SK-N-SH treated with all-trans-retinoic acid at 6 μM for 48 hours (cell line): ENCODE measurements around the gene TMEM147.

ENCODE experiments used
- ATAC-seq: fragments of 200-7000 bp; cut with Tn5 transposase; 3 replicates; pipeline ENCODE4 v1.9.1; 2020; ENCODE audit warnings: mild to moderate bottlenecking, moderate library complexity
- ARNTL ChIP-seq: fragments of 450-650 bp; formaldehyde crosslinking; IDR thresholded peaks from 2 replicates; pipeline ENCODE4 v1.5.0; 2020; ENCODE audit warnings: low read depth, mild to moderate bottlenecking, moderate library complexity, borderline replicate concordance
- BACH2 ChIP-seq: fragments of 250-450 bp; sonication (Bioruptor Pico); IDR thresholded peaks from 2 replicates; pipeline ENCODE4 v1.9.0; 2021; ENCODE audit warnings: mild to moderate bottlenecking, borderline replicate concordance
- CSDC2 ChIP-seq: fragments of 250-450 bp; sonication (Bioruptor Pico); IDR thresholded peaks from 2 replicates; pipeline ENCODE4 v1.5.0; 2020; ENCODE audit warnings: mild to moderate bottlenecking, moderate library complexity
- ESRRG ChIP-seq: fragments of 250-450 bp; sonication (Bioruptor Pico); IDR thresholded peaks from 2 replicates; pipeline ENCODE4 v1.6.1; 2021; ENCODE audit warnings: mild to moderate bottlenecking
- GLIS3 ChIP-seq: fragments of 250-450 bp; sonication (Bioruptor Pico); IDR thresholded peaks from 2 replicates; pipeline ENCODE4 v1.5.0; 2020; ENCODE audit warnings: mild to moderate bottlenecking, moderate library complexity
- ISL1 ChIP-seq: fragments of 250-450 bp; sonication (Bioruptor Pico); IDR thresholded peaks from 2 replicates; pipeline ENCODE4 v2.1.2; 2022; ENCODE audit warnings: mild to moderate bottlenecking, moderate library complexity
- PATZ1 ChIP-seq: fragments of 250-450 bp; sonication (Bioruptor Pico); IDR thresholded peaks from 2 replicates; pipeline ENCODE4 v1.8.0; 2020; ENCODE audit warnings: mild to moderate bottlenecking, moderate library complexity, borderline replicate concordance
- PPARA ChIP-seq: fragments of 250-450 bp; sonication (Bioruptor Pico); IDR thresholded peaks from 2 replicates; pipeline ENCODE4 v1.5.0; 2020; ENCODE audit warnings: mild to moderate bottlenecking, borderline replicate concordance
- RARB ChIP-seq: fragments of 250-450 bp; sonication (Bioruptor Pico); IDR thresholded peaks from 2 replicates; pipeline ENCODE4 v1.8.0; 2021; ENCODE audit warnings: mild to moderate bottlenecking, moderate library complexity
- SNAI2 ChIP-seq: fragments of 250-450 bp; sonication (Bioruptor Pico); IDR thresholded peaks from 2 replicates; pipeline ENCODE4 v1.5.0; 2020; ENCODE audit warnings: mild to moderate bottlenecking, moderate library complexity
- TCF4 ChIP-seq: fragments of 250-450 bp; sonication (Bioruptor Pico); IDR thresholded peaks from 2 replicates; pipeline ENCODE4 v1.8.0; 2021; ENCODE audit warnings: mild to moderate bottlenecking, moderate library complexity, borderline replicate concordance
- TSHZ2 ChIP-seq: fragments of 250-450 bp; sonication (Bioruptor Pico); IDR thresholded peaks from 2 replicates; pipeline ENCODE4 v1.5.0; 2020; ENCODE audit warnings: mild to moderate bottlenecking, moderate library complexity
- ZC3H10 ChIP-seq: fragments of 250-450 bp; sonication (Bioruptor Pico); IDR thresholded peaks from 2 replicates; pipeline ENCODE4 v1.5.1; 2021; ENCODE audit warnings: mild to moderate bottlenecking, moderate library complexity
- ZFP3 ChIP-seq: fragments of 250-450 bp; sonication (Bioruptor Pico); IDR thresholded peaks from 2 replicates; pipeline ENCODE4 v1.5.0; 2020; ENCODE audit warnings: mild to moderate bottlenecking, moderate library complexity
- ZNF565 ChIP-seq: fragments of 450-650 bp; formaldehyde crosslinking; conservative IDR thresholded peaks from 2 replicates; pipeline ENCODE4 v1.5.0; 2020; ENCODE audit warnings: low read depth, mild to moderate bottlenecking, moderate library complexity
- ZNF70 ChIP-seq: fragments of 450-650 bp; formaldehyde crosslinking; IDR thresholded peaks from 2 replicates; pipeline ENCODE4 v1.5.0; 2020; ENCODE audit warnings: mild to moderate bottlenecking, moderate library complexity
- TF ChIP-seq, protein P1 (sequence below): fragments of 250-450 bp; sonication (Bioruptor Pico); IDR thresholded peaks from 2 replicates; pipeline ENCODE4 v1.8.0; 2021; ENCODE audit warnings: low read depth, mild to moderate bottlenecking, moderate library complexity, borderline replicate concordance
- TF ChIP-seq, protein P2 (sequence below): fragments of 250-450 bp; sonication (Bioruptor Pico); IDR thresholded peaks from 2 replicates; pipeline ENCODE4 v1.5.1; 2020; ENCODE audit warnings: low read depth, mild to moderate bottlenecking, moderate library complexity

Gene TMEM147

GRCh38 chr19:35500611-35501010 is 44.8 kb upstream of the TMEM147 start (continued):
- TF ChIP-seq, protein P1, sequence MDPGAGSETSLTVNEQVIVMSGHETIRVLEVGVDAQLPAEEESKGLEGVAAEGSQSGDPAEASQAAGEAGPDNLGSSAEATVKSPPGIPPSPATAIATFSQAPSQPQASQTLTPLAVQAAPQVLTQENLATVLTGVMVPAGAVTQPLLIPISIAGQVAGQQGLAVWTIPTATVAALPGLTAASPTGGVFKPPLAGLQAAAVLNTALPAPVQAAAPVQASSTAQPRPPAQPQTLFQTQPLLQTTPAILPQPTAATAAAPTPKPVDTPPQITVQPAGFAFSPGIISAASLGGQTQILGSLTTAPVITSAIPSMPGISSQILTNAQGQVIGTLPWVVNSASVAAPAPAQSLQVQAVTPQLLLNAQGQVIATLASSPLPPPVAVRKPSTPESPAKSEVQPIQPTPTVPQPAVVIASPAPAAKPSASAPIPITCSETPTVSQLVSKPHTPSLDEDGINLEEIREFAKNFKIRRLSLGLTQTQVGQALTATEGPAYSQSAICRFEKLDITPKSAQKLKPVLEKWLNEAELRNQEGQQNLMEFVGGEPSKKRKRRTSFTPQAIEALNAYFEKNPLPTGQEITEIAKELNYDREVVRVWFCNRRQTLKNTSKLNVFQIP (CRISPR knock-in tag) = no peak
- TF ChIP-seq SNAI2 (CRISPR knock-in tag) (no peak), CSDC2 (CRISPR knock-in tag) (no peak)

DNA sequence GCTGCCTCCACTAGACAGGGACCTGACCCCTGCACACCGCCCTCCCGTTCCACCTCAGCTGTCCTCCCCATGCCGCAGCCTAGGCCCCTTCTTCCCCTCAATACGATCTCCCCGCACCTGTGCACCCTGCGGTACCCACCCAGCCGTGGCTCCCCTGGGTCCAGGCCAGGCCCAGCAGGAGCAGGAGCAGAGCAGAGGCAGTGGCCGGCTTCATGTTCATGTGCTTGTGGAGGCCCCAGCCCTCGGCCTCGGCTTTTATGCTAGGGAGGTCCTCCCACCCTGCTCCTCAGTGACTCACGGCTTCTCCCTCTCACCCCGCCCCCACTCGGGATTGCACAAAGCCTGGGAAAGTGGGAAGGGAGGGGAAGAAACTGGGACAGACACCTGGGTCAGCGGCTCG is 43.7 kb upstream of the TMEM147 start:
- TF ChIP-seq CSDC2 (CRISPR knock-in tag) = no peak
- TF ChIP-seq GLIS3 (CRISPR knock-in tag) = no peak
- TF ChIP-seq TCF4 (CRISPR knock-in tag) = no peak
- TF ChIP-seq, protein P1 (CRISPR knock-in tag) = no peak
- TF ChIP-seq, protein P2, sequence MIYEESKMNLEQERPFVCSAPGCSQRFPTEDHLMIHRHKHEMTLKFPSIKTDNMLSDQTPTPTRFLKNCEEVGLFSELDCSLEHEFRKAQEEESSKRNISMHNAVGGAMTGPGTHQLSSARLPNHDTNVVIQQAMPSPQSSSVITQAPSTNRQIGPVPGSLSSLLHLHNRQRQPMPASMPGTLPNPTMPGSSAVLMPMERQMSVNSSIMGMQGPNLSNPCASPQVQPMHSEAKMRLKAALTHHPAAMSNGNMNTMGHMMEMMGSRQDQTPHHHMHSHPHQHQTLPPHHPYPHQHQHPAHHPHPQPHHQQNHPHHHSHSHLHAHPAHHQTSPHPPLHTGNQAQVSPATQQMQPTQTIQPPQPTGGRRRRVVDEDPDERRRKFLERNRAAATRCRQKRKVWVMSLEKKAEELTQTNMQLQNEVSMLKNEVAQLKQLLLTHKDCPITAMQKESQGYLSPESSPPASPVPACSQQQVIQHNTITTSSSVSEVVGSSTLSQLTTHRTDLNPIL (CRISPR knock-in tag) = no peak
- no peak for TF ChIP-seq ISL1 (CRISPR knock-in tag)
- TF ChIP-seq PPARA (CRISPR knock-in tag) = no peak
- no peak for ATAC-seq

- no peak for TF ChIP-seq TSHZ2
- TF ChIP-seq ZNF70 (CRISPR knock-in tag) = no peak
- no peak for TF ChIP-seq GLIS3 (CRISPR knock-in tag)
- TF ChIP-seq, protein P2 (CRISPR knock-in tag) = no peak
- no peak for TF ChIP-seq BACH2 (CRISPR knock-in tag)
- TF ChIP-seq ESRRG (CRISPR knock-in tag) = no peak
- no peak for TF ChIP-seq ZNF565 (CRISPR knock-in tag)
- no peak for TF ChIP-seq PPARA (CRISPR knock-in tag)
- no peak for TF ChIP-seq ISL1 (CRISPR knock-in tag)
- no peak for TF ChIP-seq PATZ1 (CRISPR knock-in tag)
- TF ChIP-seq ARNTL (CRISPR knock-in tag) = no peak
- TF ChIP-seq ZC3H10 (CRISPR knock-in tag) = no peak
- no peak for TF ChIP-seq ZFP3 (CRISPR knock-in tag)
Observed at GRCh38 chr19:35502751-35503150, 42.7 kb upstream of the TMEM147 start.

DNA sequence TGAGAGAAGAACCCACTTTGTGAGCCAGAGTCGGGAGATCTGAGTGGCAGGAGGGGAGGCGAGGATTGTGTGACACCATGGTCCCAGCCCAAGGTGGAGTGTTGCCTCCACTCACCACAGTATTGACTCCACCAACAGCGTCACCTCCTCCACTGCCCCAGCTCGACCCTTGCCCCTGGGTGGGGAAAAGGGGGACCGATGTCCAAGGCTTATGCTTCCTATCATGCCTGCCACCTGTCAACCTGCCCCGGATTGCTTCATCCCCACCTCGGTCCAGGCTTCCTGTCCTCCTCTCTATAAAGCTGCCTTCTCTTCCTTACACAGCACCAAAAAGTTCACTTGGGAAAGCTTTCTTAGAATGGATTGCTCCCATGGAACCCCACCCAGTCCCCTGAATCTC is 39.4 kb upstream of the TMEM147 start:
- no peak for ATAC-seq
- TF ChIP-seq PPARA (CRISPR knock-in tag) = no peak
- TF ChIP-seq ISL1 (CRISPR knock-in tag) = no peak
- no peak for TF ChIP-seq ZNF565 (CRISPR knock-in tag)
- no peak for TF ChIP-seq ZNF70 (CRISPR knock-in tag)
- TF ChIP-seq RARB (CRISPR knock-in tag) = no peak
- no peak for TF ChIP-seq CSDC2 (CRISPR knock-in tag)

More at GRCh38 chr19:35502751-35503150, 42.7 kb upstream of the TMEM147 start:
- no peak for ATAC-seq
